MM.1S (cell line): ENCODE data around the gene NUDT22.

Source experiments
- DNase-seq: peaks from one replicate; pipeline ENCODE4 v3.0.0-alpha.2; 2015
- H2AFZ ChIP-seq: fragments of 300-600 bp; sonication (generic); 2 replicates; pipeline ENCODE4 v1.6.0; 2016; ENCODE audit warnings: antibody characterized with exemption, low read length
- H3F3A ChIP-seq: fragments of 300-600 bp; sonication (generic); 2 replicates; pipeline ENCODE4 v1.6.1; 2016; ENCODE audit warnings: mild to moderate bottlenecking, antibody characterized with exemption, low read length, moderate library complexity, mixed read lengths; ENCODE audit not compliant: insufficient read depth
- H3K27ac ChIP-seq: fragments of 300-600 bp; sonication (generic); 2 replicates; pipeline ENCODE4 v1.5.1; 2016; ENCODE audit warnings: mild to moderate bottlenecking, low read length
- H3K27me3 ChIP-seq: fragments of 300-600 bp; sonication (generic); replicated peaks from 2 replicates; pipeline ENCODE4 v1.6.0; 2016; ENCODE audit warnings: low read length; ENCODE audit not compliant: insufficient read depth
- H3K36me3 ChIP-seq: fragments of 300-600 bp; sonication (generic); replicated peaks from 2 replicates; pipeline ENCODE4 v1.6.1; 2016; ENCODE audit warnings: mild to moderate bottlenecking, low read length, mixed read lengths; ENCODE audit not compliant: insufficient read depth
- H3K4me1 ChIP-seq: fragments of 300-600 bp; sonication (generic); 2 replicates; pipeline ENCODE4 v1.6.1; 2016; ENCODE audit warnings: low read length, mixed read lengths
- H3K4me2 ChIP-seq: fragments of 300-600 bp; sonication (generic); 2 replicates; pipeline ENCODE4 v1.6.0; 2016; ENCODE audit warnings: low read depth, low read length
- H3K4me3 ChIP-seq: fragments of 300-600 bp; sonication (generic); 2 replicates; pipeline ENCODE4 v1.5.1; 2016; ENCODE audit warnings: low read length, mixed read lengths
- H3K79me2 ChIP-seq: fragments of 300-600 bp; sonication (generic); 2 replicates; pipeline ENCODE4 v1.6.1; 2016; ENCODE audit warnings: mixed run types, low read length, mixed read lengths
- H3K9ac ChIP-seq: fragments of 300-600 bp; sonication (generic); 2 replicates; pipeline ENCODE4 v1.6.1; 2016; ENCODE audit warnings: low read length, mixed read lengths
- H3K9me2 ChIP-seq: fragments of 300-600 bp; sonication (generic); replicated peaks from 2 replicates; pipeline ENCODE4 v1.6.1; 2016; ENCODE audit warnings: mild to moderate bottlenecking, low read length, mixed read lengths; ENCODE audit not compliant: insufficient read depth
- H3K9me3 ChIP-seq: fragments of 300-600 bp; sonication (generic); replicated peaks from 2 replicates; pipeline ENCODE4 v1.6.1; 2016; ENCODE audit warnings: mild to moderate bottlenecking, low read length, mixed read lengths; ENCODE audit not compliant: insufficient read depth
- H4K20me1 ChIP-seq: fragments of 300-600 bp; sonication (generic); 2 replicates; pipeline ENCODE4 v1.6.1; 2016; ENCODE audit warnings: mild to moderate bottlenecking, low read length, moderate library complexity, mixed read lengths; ENCODE audit not compliant: insufficient read depth
- EZH2 ChIP-seq: fragments of 300-600 bp; sonication (generic); optimal IDR thresholded peaks from 2 replicates; pipeline ENCODE3; 2017; ENCODE audit warnings: low read depth, mild to moderate bottlenecking, antibody characterized with exemption, low read length, mixed read lengths
- EZH2phosphoT487 ChIP-seq: fragments of 300-600 bp; sonication (generic); IDR thresholded peaks from 2 replicates; pipeline ENCODE4 v1.6.1; 2018; ENCODE audit warnings: antibody characterized with exemption, low read length
- TF ChIP-seq, protein P1 (sequence below): fragments of 300-600 bp; sonication (generic); IDR thresholded peaks from 2 replicates; pipeline ENCODE4 v1.5.1; 2016; ENCODE audit warnings: antibody characterized with exemption, low read length, mixed read lengths

The NUDT22 gene

DNA sequence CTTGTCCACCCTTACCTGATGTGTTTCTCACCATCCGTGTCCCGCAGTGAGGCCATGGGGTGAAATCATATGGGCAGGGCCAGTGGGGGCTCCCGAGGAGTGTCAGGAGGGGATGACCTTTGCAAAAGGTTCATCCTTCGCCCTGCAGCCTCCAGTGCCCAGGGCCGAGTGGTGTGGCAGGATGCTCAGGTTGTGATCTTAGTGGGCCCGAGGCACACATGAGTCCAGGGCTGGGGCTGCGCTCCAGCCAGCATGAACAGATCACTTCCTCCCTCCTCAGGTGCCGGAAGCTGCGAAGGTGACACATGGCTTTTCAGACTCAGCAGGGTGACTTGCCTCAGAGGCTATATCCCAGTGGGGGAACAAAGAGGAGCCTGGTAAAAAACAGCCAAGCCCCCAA lies 12.0 kb downstream of the NUDT22 start:
- Histone ChIP-seq H3K9me3 (no peaks in the 10 kb centered on the region), H3K9ac (no peak overlapping the region), H3K9me2 (no peaks in the 10 kb centered on the region), H3K79me2 (peaks cover 27% of the 10 kb centered on the region), H3K4me1 (peaks cover 23% of the 10 kb centered on the region), H3K27ac (no peak overlapping the region), H3K27me3 (no peaks in the 10 kb centered on the region), H3K4me3 (no peak overlapping the region), H2AFZ (no peak overlapping the region), H4K20me1 (no peaks in the 10 kb centered on the region), H3F3A (peaks cover 24% of the 10 kb centered on the region), H3K4me2 (no peak overlapping the region), H3K36me3 (no peaks in the 10 kb centered on the region)
- DNase-seq, result no peak
- TF ChIP-seq EZH2phosphoT487 (no peak), EZH2 (no peak)
- TF ChIP-seq, protein P1, sequence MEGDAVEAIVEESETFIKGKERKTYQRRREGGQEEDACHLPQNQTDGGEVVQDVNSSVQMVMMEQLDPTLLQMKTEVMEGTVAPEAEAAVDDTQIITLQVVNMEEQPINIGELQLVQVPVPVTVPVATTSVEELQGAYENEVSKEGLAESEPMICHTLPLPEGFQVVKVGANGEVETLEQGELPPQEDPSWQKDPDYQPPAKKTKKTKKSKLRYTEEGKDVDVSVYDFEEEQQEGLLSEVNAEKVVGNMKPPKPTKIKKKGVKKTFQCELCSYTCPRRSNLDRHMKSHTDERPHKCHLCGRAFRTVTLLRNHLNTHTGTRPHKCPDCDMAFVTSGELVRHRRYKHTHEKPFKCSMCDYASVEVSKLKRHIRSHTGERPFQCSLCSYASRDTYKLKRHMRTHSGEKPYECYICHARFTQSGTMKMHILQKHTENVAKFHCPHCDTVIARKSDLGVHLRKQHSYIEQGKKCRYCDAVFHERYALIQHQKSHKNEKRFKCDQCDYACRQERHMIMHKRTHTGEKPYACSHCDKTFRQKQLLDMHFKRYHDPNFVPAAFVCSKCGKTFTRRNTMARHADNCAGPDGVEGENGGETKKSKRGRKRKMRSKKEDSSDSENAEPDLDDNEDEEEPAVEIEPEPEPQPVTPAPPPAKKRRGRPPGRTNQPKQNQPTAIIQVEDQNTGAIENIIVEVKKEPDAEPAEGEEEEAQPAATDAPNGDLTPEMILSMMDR, result no peak

DNA sequence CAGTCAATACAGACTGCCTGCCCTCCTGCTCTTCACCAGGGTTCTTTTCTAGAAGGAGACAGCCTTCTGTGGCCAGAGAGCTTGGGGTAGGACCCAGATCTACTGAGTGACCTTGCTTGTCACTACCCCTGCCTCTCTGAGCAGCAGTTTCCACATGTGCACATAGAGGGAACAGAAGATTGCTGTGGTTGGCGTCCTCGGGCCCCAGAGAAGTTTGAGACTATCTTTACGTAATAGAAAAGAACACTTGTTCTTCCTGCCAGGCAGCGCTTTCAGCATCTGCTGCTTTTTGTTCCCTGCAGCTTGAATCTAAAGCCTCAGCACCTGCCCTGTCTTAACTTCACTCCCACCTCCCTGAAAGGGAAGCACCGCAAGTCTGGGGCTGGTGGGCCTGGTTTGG lies 12.9 kb downstream of the NUDT22 start:
- Histone ChIP-seq H3K27ac (no peak overlapping the region), H3K4me2 (no peak overlapping the region)
- no peak for DNase-seq

DNA sequence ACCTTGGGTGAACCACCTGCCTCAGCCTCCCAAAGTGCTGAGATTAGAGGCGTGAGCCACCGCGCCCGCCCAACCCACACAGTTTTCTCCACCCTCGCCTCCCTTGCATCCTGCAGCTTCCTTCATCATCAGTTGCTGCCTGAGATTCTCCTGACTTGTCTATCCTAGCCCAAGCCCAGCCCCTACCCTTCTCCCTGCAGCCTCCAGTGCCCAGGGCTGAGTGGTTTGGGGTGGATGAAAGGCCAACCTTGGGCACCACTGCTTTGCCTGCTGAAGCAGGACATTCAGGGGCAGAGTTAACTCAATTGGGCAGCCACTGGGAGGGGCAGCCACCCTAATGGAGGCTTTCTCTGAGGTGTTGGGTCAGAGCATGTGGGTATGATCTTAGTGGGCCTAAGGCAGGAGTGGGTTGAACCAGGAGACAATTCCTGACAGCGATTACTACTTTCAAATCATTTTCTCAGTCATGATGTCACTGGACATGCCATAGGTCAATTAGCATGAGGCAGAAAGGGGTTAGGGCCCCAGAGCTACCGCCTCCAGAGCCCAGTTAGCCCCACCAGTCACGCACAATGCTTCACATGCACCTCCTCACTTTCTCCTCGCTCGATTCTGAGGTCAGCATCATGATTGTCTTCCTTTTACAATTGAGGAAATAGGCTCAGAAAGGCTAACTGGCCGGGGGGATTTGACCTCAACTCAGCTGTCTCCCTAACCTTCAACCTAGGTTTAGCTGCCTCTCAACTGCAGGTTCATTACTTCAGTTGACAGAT lies 13.8 kb downstream of the NUDT22 start:
- no peak overlapping the region for H2AFZ ChIP-seq
- H3K4me2 ChIP-seq, result peak overlapping the region; percentile 97
- H3K27ac ChIP-seq, result peak overlapping the region; percentile 95
- H3K79me2 ChIP-seq, result peaks cover 36% of the 10 kb centered on the region
- peak overlapping the region; percentile 73 for H3K4me3 ChIP-seq
- no peaks in the 10 kb centered on the region for H4K20me1 ChIP-seq
- no peaks in the 10 kb centered on the region for H3K27me3 ChIP-seq
- H3K36me3 ChIP-seq, result no peaks in the 10 kb centered on the region
- H3F3A ChIP-seq, result peaks cover 30% of the 10 kb centered on the region
- no peak for TF ChIP-seq EZH2
- TF ChIP-seq EZH2phosphoT487, result no peak
- TF ChIP-seq, protein P1, result no peak
- H3K9me2 ChIP-seq, result no peaks in the 10 kb centered on the region
- peak overlapping the region; percentile 95 for H3K9ac ChIP-seq
- no peak for DNase-seq
- no peaks in the 10 kb centered on the region for H3K9me3 ChIP-seq
- H3K4me1 ChIP-seq, result peaks cover 23% of the 10 kb centered on the region

More for the DNA sequence above, 12.9 kb downstream of the NUDT22 start:
- peaks cover 23% of the 10 kb centered on the region for H3K4me1 ChIP-seq
- H3K36me3 ChIP-seq, result no peaks in the 10 kb centered on the region
- TF ChIP-seq, protein P1, result no peak
- TF ChIP-seq EZH2phosphoT487 (no peak), EZH2 (no peak)
- H3K9me2 ChIP-seq, result no peaks in the 10 kb centered on the region
- peaks cover 30% of the 10 kb centered on the region for H3F3A ChIP-seq
- H3K79me2 ChIP-seq, result peaks cover 28% of the 10 kb centered on the region
- no peaks in the 10 kb centered on the region for H3K9me3 ChIP-seq
- H3K9ac ChIP-seq, result no peak overlapping the region
- H3K27me3 ChIP-seq, result no peaks in the 10 kb centered on the region
- H2AFZ ChIP-seq, result no peak overlapping the region
- H4K20me1 ChIP-seq, result no peaks in the 10 kb centered on the region
- H3K4me3 ChIP-seq, result no peak overlapping the region
